CD4-positive, alpha-beta memory T cell (primary cell): Measurements from ENCODE around the gene PSME4. TPM values are rescaled to one million over a fixed set of nuclear protein-coding genes. Genes with fewer than 3 reads are reported as not detected.
A peak's percentile ranks its signal among the peaks of the same experiment; 100 is the strongest.

Experiments
- CTCF ChIA-PET: fragments of 350-600 bp; sonication (Branson Sonifier 250); formaldehyde crosslinking; loops from one replicate; lab custom pipeline; 2021; ENCODE audit warnings: inconsistent platforms; ENCODE audit not compliant: partially characterized antibody; lab: Charles Lee
- POLR2A ChIA-PET: fragments of 350-600 bp; sonication (Branson Sonifier 250); formaldehyde crosslinking; loops from one replicate; lab custom pipeline; 2021; ENCODE audit not compliant: partially characterized antibody; lab: Charles Lee
- DNase-seq, 5 donors: peaks; one replicate each; pipeline versions ENCODE4 v3.0.0 to v3.0.0-alpha.2; 2020 to 2022; ENCODE audit warnings: mixed read lengths in 1 of 5
- H3K27ac ChIP-seq: one replicate; pipeline ENCODE4 v1.7.0; 2013; ENCODE audit warnings: low read depth, low read length
- H3K27me3 ChIP-seq: 2 replicates; pipeline ENCODE4 v1.7.0; 2013; ENCODE audit warnings: mild to moderate bottlenecking, low read length, moderate library complexity; ENCODE audit not compliant: insufficient read depth
- H3K36me3 ChIP-seq: 2 replicates; pipeline ENCODE4 v1.7.0; 2013; ENCODE audit warnings: mild to moderate bottlenecking, low read length, moderate library complexity; ENCODE audit not compliant: insufficient read depth
- H3K4me1 ChIP-seq: 2 replicates; pipeline ENCODE4 v1.7.0; 2013; ENCODE audit warnings: mild to moderate bottlenecking, low read length, moderate library complexity; ENCODE audit not compliant: insufficient read depth
- H3K4me3 ChIP-seq, 2 donors: one replicate each; pipeline ENCODE4 v1.7.0; 2013; ENCODE audit warnings: low read length in 2 of 2, mild to moderate bottlenecking in 1 of 2
- H3K9me3 ChIP-seq, 2 donors: one replicate each; pipeline ENCODE4 v1.7.0; 2013; ENCODE audit warnings: low read length in 2 of 2, control low read depth in 1 of 2; ENCODE audit not compliant: control insufficient read depth in 1 of 2
- H3K27ac Mint-ChIP-seq, 7 donors: one replicate each; pipeline ENCODE4 v1.8.0; 2020 to 2021; ENCODE audit warnings: mixed read lengths in 7 of 7, mild to moderate bottlenecking in 6 of 7, inconsistent platforms in 3 of 7, moderate library complexity in 3 of 7
- H3K27me3 Mint-ChIP-seq, 2 donors: one replicate each; pipeline ENCODE4 v1.8.0; 2020 to 2021; ENCODE audit warnings: mixed read lengths in 2 of 2
- H3K36me3 Mint-ChIP-seq, 2 donors: one replicate each; pipeline ENCODE4 v1.8.0; 2020 to 2021; ENCODE audit warnings: mixed read lengths in 2 of 2, inconsistent platforms in 1 of 2, mild to moderate bottlenecking in 1 of 2
- H3K4me1 Mint-ChIP-seq, 4 donors: one replicate each; pipeline ENCODE4 v1.8.0; 2020 to 2021; ENCODE audit warnings: mixed read lengths in 4 of 4, mild to moderate bottlenecking in 1 of 4
- H3K4me3 Mint-ChIP-seq, 8 donors: one replicate each; pipeline ENCODE4 v1.8.0; 2020 to 2021; ENCODE audit warnings: mixed read lengths in 8 of 8, mild to moderate bottlenecking in 7 of 8, moderate library complexity in 6 of 8, inconsistent platforms in 3 of 8
- H3K9me3 Mint-ChIP-seq, 8 donors: one replicate each; pipeline ENCODE4 v1.8.0; 2020 to 2021; ENCODE audit warnings: mixed read lengths in 8 of 8, mild to moderate bottlenecking in 5 of 8, inconsistent platforms in 3 of 8, moderate library complexity in 1 of 8
- intact Hi-C: fragments of 100-400 bp; cut with micrococcal nuclease; formaldehyde crosslinking; loops from one replicate; pipeline ENCODE4 v1.15.1; 2023
- polyA plus RNA-seq, 2 donors: library from polyadenylated mRNA; unstranded; fragments of 300-500 nt; fragmentation: Illumina TruSeq; gene quantifications; one replicate each; pipeline ENCODE4 v1.2.3, GENCODE V29; 2021
- total RNA-seq, 2 experiments: library from RNA; stranded (reverse); gene quantifications; one replicate each; pipeline ENCODE4 v1.2.3, GENCODE V29; 2021

The PSME4 gene
- total and polyA plus RNA-seq, 4 experiments from 2014 or later, result 2.3 to 49.9 (median 25.0) TPM

DNA sequence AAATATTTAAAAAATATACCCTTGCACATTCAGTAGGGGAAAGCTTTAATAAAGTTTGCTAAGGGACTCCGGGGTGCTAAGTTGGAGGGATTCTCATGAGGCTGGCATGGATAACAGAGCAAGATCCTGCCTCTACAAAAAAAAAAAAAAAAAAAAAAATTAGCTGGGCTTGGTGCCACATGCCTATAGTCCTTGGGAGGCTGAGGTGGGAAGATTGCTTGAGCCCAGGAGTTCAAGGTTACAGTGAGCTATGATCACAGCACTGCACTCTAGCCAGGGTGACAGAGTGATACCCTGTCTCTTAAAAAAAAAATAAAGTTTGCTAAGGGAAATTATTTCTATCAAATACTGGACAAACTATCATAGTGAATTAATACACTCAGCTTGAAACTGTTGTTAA is 93.7 kb downstream of the PSME4 start:
- ChIA-PET POLR2A (no interaction called here), CTCF (no interaction called here)
- Mint-ChIP-seq H3K9me3 (no peaks in the 10 kb centered on the region), H3K27me3 (no peaks in the 10 kb centered on the region), H3K4me3 (no peak overlapping the region), H3K4me1 (peaks cover 0 to 2% (median 0%) of the 10 kb centered on the region in 4 donors), H3K27ac (no peak overlapping the region), H3K36me3 (peaks cover 45 to 66% of the 10 kb centered on the region in 2 donors)
- no peak overlapping the region for H3K27ac ChIP-seq
- no peak for DNase-seq
- no peaks in the 10 kb centered on the region for H3K9me3 ChIP-seq
- no peaks in the 10 kb centered on the region for H3K27me3 ChIP-seq
- peaks cover 18% of the 10 kb centered on the region for H3K36me3 ChIP-seq
- H3K4me1 ChIP-seq, result no peaks in the 10 kb centered on the region
- no peak overlapping the region for H3K4me3 ChIP-seq
- intact Hi-C loops, result no loop called here

DNA sequence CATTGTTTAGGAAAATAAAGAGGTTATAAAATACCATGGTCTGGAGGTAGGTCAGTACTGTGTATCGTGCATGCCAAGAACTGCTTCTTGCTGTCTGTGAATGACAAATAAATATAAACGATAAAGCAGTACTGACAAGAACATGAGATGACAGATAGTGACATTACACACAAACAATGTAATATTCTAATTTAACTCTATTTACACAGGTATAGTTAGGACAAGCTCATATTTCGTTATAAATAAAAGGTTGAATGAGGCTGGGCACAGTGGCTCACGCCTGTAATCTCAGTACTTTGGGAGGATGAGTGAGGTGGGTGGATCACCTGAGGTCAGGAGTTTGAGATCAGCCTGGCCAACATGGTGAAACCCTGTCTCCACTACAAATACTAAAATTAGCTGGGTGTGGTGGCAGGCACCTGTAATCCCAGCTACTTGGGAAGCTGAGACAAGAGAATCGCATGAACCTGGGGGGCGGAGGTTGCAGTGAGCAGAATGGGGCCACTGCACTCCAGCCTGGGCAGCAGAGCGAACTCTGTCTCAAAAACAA is 96.3 kb downstream of the PSME4 start:
- H3K4me3 Mint-ChIP-seq, result no peak overlapping the region
- H3K4me1 Mint-ChIP-seq, result no peaks in the 10 kb centered on the region
- ChIA-PET CTCF (no interaction called here), POLR2A (no interaction called here)
- no peak for DNase-seq
- Histone ChIP-seq H3K4me3 (no peak overlapping the region), H3K27me3 (no peaks in the 10 kb centered on the region), H3K36me3 (peaks cover 12% of the 10 kb centered on the region), H3K27ac (no peak overlapping the region), H3K4me1 (no peaks in the 10 kb centered on the region), H3K9me3 (no peaks in the 10 kb centered on the region)
- no peaks in the 10 kb centered on the region for H3K27me3 Mint-ChIP-seq
- no peaks in the 10 kb centered on the region for H3K9me3 Mint-ChIP-seq
- H3K36me3 Mint-ChIP-seq, result peaks cover 34 to 58% of the 10 kb centered on the region in 2 donors
- H3K27ac Mint-ChIP-seq, result peak overlapping the region in 1 of 7 donors; percentile 61
- intact Hi-C loops, result no loop called here

DNA sequence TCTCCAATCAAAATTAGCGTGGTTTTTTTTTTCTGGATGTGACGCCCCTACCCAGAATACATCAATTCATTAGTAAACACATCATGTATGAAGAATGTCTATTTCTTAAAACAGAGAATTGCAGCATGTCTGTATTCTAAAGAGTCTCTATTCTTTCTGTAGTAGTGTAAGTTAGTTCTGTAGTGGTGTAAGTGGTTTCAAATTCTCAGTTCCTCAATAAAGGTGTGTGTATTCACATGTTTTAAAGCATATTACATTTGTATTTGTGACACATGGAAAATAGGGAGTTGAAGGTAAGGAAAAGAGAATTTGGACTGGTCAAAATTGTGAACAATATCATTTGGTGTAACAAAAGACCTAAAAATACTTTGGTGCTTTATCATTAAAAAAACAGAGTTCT is 103.0 kb downstream of the PSME4 start:
- Mint-ChIP-seq H3K9me3 (no peaks in the 10 kb centered on the region), H3K4me3 (no peak overlapping the region), H3K4me1 (peaks cover 0 to under 1% (median under 1%) of the 10 kb centered on the region in 4 donors), H3K36me3 (peaks cover 42 to 53% of the 10 kb centered on the region in 2 donors), H3K27ac (peak overlapping the region in 2 of 7 donors; percentile 41 to 81), H3K27me3 (no peaks in the 10 kb centered on the region)
- POLR2A ChIA-PET, result no interaction called here
- CTCF ChIA-PET, result no interaction called here
- H3K4me3 ChIP-seq, result no peak overlapping the region
- no peaks in the 10 kb centered on the region for H3K9me3 ChIP-seq
- DNase-seq, result no peak
- H3K27ac ChIP-seq, result no peak overlapping the region
- no peaks in the 10 kb centered on the region for H3K27me3 ChIP-seq
- peaks cover 28% of the 10 kb centered on the region for H3K36me3 ChIP-seq
- no peaks in the 10 kb centered on the region for H3K4me1 ChIP-seq
- intact Hi-C loops, result no loop called here

DNA sequence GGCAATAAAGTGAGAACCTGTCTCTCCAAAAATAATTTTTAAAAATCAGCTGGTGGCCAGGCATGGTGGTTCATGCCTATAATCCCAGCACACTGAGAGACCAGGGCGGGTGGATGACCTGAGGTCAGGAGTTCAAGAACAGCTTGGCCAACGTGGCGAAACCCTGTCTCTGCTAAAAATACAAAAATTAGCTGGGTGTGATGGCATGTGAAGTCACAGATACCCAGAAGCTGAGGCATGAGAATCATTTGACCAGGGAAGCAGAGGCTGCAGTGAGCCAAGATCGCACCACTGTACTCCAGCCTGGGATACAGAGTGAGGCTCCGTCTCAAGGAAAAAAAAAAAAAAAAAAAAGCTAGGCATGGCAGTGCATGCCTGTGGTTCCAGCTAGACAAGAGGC is 103.6 kb downstream of the PSME4 start:
- CTCF ChIA-PET, result no interaction called here
- H3K4me3 ChIP-seq, result no peak overlapping the region
- no peaks in the 10 kb centered on the region for H3K4me1 ChIP-seq
- peaks cover 44 to 55% of the 10 kb centered on the region in 2 donors for H3K36me3 Mint-ChIP-seq
- no peak overlapping the region for H3K4me3 Mint-ChIP-seq
- H3K36me3 ChIP-seq, result peaks cover 28% of the 10 kb centered on the region
- no peaks in the 10 kb centered on the region for H3K27me3 ChIP-seq
- intact Hi-C loops, result no loop called here
- H3K27ac ChIP-seq, result no peak overlapping the region
- no peak for DNase-seq
- H3K9me3 ChIP-seq, result no peaks in the 10 kb centered on the region
- peak overlapping the region in 1 of 7 donors; percentile 35 for H3K27ac Mint-ChIP-seq
- no peaks in the 10 kb centered on the region for H3K9me3 Mint-ChIP-seq
- POLR2A ChIA-PET, result no interaction called here
- H3K4me1 Mint-ChIP-seq, result peaks cover 0 to 5% (median 2%) of the 10 kb centered on the region in 4 donors
- no peaks in the 10 kb centered on the region for H3K27me3 Mint-ChIP-seq

DNA sequence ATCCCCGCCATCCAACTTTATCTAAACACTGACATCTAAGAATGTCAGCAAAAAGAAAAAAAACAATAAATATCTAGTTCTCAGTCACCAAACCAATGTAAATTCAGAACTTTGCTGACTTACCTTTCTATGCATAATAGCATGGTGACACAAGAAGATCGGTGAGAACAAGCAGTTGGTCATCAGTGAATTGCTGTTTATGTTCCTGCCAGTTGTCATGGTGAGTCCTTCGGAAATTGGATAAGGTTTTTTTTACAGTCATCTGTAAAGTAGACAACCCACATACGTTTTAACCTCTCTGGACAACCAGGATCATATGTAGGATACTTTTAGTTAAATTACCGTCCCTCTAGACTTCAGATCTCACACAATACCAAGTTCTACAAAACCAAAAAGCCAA is 104.8 kb downstream of the PSME4 start:
- Histone ChIP-seq H3K27ac (no peak overlapping the region), H3K9me3 (no peaks in the 10 kb centered on the region), H3K27me3 (no peaks in the 10 kb centered on the region), H3K36me3 (peaks cover 28% of the 10 kb centered on the region), H3K4me1 (no peaks in the 10 kb centered on the region), H3K4me3 (no peak overlapping the region)
- H3K27ac Mint-ChIP-seq, result peak overlapping the region in 1 of 7 donors; percentile 43
- H3K4me3 Mint-ChIP-seq, result no peak overlapping the region
- no peak for DNase-seq
- no peaks in the 10 kb centered on the region for H3K9me3 Mint-ChIP-seq
- peaks cover 0 to 5% (median 2%) of the 10 kb centered on the region in 4 donors for H3K4me1 Mint-ChIP-seq
- ChIA-PET CTCF (no interaction called here), POLR2A (no interaction called here)
- no peaks in the 10 kb centered on the region for H3K27me3 Mint-ChIP-seq
- intact Hi-C loops, result no loop called here
- peaks cover 44 to 54% of the 10 kb centered on the region in 2 donors for H3K36me3 Mint-ChIP-seq

DNA sequence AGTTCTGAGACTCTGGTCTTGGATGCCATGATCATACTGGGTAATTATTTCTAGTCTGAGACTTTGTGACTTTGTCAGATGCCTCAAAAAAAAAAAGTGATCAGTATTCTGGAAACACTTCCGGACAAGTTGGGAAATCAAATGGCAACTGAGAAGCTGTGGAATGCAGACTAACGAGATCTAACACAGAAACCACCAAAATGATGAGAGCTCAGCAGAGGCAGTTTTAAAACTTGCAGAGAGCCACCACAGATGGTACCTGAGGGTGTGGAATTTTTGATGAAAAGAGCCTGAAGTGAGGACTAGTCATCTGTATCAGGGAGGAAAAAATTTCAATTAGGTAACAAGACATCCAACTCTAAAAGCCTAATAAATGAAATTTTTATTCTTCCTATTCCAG is 105.5 kb downstream of the PSME4 start:
- Histone ChIP-seq H3K27ac (no peak overlapping the region), H3K9me3 (no peaks in the 10 kb centered on the region), H3K27me3 (no peaks in the 10 kb centered on the region), H3K4me3 (no peak overlapping the region), H3K36me3 (peaks cover 28% of the 10 kb centered on the region), H3K4me1 (no peaks in the 10 kb centered on the region)
- no peaks in the 10 kb centered on the region for H3K27me3 Mint-ChIP-seq
- intact Hi-C loops, result no loop called here
- DNase-seq, result no peak
- peaks cover 50 to 60% of the 10 kb centered on the region in 2 donors for H3K36me3 Mint-ChIP-seq
- H3K4me1 Mint-ChIP-seq, result peaks cover 0 to 5% (median 2%) of the 10 kb centered on the region in 4 donors
- CTCF ChIA-PET, result no interaction called here
- no peak overlapping the region for H3K4me3 Mint-ChIP-seq
- peak overlapping the region in 2 of 7 donors; percentile 44 to 60 for H3K27ac Mint-ChIP-seq
- POLR2A ChIA-PET, result no interaction called here
- H3K9me3 Mint-ChIP-seq, result no peaks in the 10 kb centered on the region

DNA sequence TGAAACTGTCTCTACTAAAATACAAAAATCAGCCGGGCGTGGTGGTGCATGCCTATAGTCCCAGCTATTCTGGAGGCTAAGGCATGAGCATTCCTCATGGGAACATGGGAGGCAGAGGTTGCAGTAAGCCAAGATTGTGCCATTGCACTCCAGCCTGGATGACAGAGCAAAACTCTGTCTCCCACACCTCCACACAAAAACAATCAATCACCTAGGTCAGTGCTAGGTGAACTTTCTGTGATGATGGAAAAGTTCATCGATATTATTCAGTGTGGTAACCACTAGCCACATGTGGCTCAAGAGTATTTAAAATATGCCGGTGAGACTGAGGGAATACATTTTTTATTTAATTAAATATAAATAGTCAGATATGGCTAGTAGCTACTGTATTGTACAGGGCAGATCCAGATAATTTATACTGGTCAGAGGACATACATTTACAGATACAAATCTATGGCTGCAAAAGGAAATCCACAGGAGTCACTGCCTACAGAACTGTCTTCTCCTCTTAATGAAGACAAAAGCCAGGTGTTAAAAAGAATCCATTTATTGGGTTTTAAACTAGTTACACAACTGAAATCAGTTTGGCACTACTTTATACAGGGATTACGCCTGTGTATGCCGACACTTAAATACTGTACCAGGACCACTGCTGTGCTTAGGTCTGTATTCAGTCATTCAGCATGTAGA is 107.1 kb downstream of the PSME4 start:
- Mint-ChIP-seq H3K36me3 (peaks cover 42 to 53% of the 10 kb centered on the region in 2 donors), H3K4me1 (peaks cover 0 to 5% (median 2%) of the 10 kb centered on the region in 4 donors), H3K27ac (peak overlapping the region in 1 of 7 donors; percentile 41), H3K9me3 (no peaks in the 10 kb centered on the region), H3K27me3 (no peaks in the 10 kb centered on the region), H3K4me3 (no peak overlapping the region)
- Histone ChIP-seq H3K27ac (no peak overlapping the region), H3K4me3 (no peak overlapping the region), H3K27me3 (no peaks in the 10 kb centered on the region), H3K9me3 (no peaks in the 10 kb centered on the region), H3K36me3 (peaks cover 28% of the 10 kb centered on the region), H3K4me1 (no peaks in the 10 kb centered on the region)
- intact Hi-C loops, result no loop called here
- ChIA-PET CTCF (no interaction called here), POLR2A (no interaction called here)
- DNase-seq, result no peak
